Stimulated activated CD8-positive, alpha-beta memory T cell treated with anti-CD3 and anti-CD28 coated beads, Interleukin-4, amount 100 ng/mL, for 48 hours (primary cell): ENCODE data around the gene SKAP1.
"Not testable (repeated sequence)": the region's sequence is repeated elsewhere in the genome, so short reads cannot be mapped to it uniquely, and the experiment has no call there.

Experiments used
- DNase-seq: peaks from one replicate; pipeline ENCODE4 v3.0.0-alpha.2; 2020

Gene SKAP1

DNA sequence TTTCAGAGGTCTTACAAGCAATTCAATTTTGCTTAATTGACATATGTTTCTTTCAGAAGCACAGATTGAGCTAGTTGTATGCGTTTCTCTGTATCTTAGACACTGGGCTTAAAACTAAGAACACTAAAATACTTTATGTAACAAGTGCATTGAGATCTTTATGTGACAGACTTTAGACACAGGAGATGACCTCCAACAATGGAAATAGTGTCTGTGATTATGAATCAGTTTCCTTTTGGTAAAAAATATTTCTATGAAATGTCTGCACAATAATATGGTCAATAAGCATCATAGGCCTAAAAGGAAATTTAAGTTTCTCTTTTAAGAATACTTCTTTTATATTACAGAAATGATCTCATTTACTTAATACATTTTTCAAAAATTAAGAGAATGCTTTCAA, 153.2 kb downstream of the SKAP1 start:
- no peak for DNase-seq

GRCh38 chr17:48270899-48271298, 159.1 kb downstream of the SKAP1 start:
- no peak for DNase-seq

DNA sequence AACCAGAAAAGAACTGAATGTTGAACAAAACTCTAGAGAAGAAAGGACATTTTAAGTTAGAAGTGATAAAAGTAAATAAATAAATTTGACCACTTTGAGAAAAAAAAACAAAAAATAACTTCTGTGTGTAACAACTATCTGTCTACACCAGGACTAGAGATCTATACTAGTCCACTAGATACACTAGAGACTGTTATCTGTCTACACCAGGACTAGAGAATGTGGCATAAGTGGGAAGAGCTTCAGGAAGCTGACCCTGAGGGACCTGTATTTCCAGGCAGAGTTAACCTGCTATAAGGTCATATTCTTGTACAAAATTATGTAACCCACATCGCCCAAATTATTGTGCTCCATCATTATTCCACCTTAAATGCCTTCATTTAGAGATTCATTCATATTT, 160.8 kb downstream of the SKAP1 start:
- DNase-seq: no peak

DNA sequence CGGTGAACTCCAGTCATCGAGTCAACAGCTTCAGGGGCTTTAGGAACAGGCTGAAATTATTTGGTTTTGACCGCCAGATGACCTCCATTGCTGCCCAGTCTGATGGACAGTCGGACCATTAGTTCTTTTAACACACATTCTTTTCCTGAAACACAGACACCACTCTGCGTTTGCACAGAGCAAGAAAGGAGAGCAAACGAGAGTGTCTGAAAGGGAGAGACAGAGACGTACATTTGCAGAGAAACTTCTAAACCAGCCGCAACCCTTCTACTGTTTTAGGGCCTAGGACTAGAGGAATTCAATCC, 166.3 kb downstream of the SKAP1 start:
- no peak for DNase-seq

DNA sequence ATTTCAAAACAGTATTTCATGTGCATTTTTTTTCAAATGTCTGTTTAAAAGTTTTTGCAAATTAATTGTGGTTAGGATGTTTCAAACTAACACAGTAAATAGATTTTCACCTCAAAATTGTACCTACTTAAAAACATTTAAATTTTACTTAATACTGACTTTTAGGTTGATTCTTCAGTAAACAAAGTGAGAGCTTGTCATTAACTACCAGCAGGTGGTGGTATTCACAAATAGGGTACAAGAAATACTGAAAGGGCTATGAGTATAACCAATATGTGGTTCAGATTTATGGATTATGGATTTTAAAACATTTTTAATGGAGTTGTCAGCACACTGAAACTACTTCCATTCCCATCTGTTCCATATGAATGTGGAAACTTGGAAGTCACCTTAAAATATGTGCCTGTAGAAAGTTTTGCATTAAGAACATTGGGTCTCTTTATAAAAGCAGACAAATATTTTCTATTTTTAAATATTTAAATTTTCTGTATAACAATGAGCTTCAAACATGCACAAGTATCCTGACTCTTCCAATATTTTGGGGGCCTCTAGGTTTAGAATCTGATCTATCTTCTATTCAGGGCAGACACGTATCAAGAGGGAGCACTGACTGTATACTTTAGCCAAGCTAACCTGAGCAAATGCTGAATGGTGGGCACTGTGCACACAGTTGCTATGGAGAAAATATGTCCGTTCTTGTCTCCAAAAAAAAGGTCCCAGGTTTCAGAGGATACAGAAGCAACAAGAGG, 166.9 kb downstream of the SKAP1 start:
- DNase-seq: no peak

DNA sequence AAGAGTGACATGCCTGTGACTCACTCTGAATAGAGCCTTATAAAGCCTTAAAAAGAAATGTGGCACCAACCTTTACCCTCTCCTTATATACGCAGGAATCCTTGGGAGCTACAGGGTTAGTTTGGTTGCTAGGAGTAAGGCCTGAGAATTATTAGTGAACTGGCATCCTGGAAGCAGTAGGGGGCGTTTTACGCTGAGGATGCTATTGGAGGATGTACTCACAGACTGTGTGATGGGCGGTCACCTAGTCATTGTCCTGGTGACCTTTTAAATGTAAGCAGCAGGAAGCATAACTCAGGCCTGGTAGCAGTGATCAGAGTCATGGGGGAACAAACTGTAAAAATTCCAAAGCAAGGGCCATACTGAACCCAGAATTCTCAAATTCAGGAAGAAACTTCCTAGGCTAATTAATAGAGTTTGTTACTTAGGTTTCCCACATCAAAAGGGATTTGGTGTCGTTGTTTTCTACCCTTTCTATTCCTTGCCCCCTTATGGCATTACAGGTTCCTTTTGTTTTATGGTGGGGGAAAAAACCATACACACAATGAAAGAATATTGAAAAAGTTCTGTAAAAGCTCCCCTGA, 168.6 kb downstream of the SKAP1 start:
- DNase-seq: no peak

DNA sequence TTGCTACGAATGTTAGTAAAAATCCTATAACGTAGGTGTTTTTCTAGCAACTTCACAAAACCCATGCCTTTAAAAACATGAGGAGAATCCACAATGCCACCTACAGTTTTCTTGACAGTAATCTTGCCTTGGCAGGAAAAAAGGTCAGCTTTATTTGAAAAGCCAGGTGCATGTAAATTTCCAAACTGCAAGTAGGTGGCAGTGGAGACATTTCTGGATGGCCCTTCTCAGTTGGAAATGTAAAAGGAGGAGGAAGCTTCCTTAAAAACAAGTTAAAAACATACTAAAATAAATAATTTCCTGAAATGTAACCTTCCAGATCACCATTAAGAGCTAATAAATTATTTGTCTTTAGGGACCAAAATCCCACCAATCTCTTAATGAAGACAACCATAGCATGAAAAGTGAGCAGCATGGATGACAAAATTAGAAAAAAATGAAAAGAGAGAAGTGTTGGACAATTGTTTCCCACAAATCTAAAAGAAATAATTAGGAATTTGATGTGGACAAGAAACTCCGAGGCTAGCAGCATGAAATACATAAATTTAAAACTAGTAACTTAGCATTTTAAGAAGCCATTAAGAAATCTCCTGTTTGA, 170.2 kb downstream of the SKAP1 start:
- DNase-seq: no peak

DNA sequence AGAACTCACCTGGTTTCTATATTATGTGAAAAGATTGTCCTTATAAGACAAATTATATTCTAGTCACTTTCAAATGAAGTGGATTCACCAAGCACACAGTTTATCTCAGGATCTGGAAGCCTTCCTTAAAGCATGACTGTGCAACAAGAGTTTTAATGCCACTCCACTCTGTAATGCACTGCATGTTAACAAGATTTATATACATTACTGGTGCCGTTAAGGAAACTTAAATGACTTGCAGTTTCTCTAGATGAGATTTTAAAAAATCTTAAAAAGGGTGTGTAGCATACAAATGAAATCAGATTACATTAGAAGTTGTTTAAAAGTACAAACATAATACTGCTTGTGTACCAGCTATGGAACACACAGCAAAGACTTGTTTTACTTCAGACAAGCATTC, 171.7 kb downstream of the SKAP1 start:
- DNase-seq: no peak

DNA sequence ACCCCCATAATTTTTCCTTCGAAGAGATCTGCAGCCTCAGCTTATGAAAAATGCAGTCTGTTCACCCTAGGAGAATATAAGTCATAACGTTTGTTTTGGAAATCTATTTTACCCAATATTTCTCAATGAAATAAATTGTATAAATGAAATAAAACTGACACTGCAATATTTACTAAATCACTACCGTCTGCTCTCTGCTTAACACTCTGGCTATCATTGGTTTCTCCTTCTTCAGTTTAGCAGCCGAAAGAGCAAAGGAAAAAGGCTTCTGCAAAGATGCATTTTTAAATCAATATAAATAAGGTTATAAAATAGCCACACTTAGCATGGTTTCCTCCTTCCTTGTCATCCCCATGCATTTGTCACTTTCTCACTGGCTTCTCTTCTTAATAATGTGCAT, 174.3 kb downstream of the SKAP1 start:
- DNase-seq: no peak

DNA sequence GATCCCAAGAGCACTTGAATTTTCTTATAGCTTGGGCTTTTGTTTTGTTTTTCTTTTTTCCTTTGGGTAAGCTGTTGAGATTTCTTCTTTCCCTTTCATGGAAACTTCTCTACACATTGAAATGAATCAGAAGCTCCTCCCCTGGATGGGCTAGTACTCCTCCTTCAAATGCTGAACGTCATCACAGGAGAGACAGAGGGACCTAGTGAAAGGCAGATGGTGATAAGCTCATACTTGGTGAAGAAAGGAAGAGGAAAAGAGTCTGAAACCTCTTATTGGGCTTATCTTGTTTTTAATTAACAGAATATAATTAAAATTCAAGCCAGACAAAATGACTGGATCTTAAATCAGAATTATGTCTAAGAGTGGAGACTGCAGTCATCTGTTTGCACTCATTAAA, 175.1 kb downstream of the SKAP1 start:
- DNase-seq: no peak

DNA sequence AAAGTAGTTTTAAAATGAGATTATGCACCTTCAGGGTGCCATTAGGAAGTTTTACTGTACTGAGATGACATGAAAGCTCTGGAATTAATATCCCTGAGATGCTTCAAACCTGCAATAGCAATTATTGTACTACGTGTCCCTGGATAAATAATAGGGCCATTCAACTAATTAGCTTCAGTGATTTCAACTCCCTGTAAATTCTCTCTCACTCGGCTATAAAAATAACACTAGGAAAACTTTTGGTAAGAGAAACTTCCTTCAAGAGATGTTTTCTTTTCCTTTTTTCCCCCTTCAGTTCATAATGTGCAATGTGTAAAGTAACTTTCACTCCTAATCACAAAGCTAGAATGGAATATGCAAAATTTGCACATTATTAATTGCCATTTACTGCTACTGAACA, 176.0 kb downstream of the SKAP1 start:
- DNase-seq: no peak

- no peak for DNase-seq
These were observed 178.1 kb downstream of the SKAP1 start for GRCh38 chr17:48251950-48252349.

- no peak for DNase-seq
These were observed 179.1 kb downstream of the SKAP1 start for GRCh38 chr17:48250949-48251348.

GRCh38 chr17:48250059-48250458, 180.0 kb downstream of the SKAP1 start:
- not testable (repeated sequence) for DNase-seq

DNA sequence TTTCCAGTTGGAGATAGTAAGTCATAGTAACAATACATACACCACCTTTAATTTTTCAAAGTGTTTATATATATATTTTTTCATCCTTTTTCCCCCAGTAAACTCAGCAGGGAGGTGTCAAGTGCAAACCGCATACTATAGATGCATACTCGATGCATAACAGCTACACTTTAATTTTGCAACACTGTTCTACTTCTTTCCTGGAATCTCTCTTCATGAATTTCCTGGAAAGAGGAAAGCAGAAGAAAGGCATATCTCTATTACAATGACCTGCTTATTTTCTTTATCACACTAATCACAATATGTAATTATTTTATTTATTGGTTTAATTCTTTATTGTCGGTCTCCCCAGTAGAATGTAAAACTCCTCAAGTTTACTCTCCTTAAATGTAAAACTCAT, 182.4 kb downstream of the SKAP1 start:
- no peak for DNase-seq

- no peak for DNase-seq
These were observed 183.0 kb downstream of the SKAP1 start for GRCh38 chr17:48247038-48247437.

- no peak for DNase-seq
These were observed 183.4 kb downstream of the SKAP1 start for GRCh38 chr17:48246612-48247011.

DNA sequence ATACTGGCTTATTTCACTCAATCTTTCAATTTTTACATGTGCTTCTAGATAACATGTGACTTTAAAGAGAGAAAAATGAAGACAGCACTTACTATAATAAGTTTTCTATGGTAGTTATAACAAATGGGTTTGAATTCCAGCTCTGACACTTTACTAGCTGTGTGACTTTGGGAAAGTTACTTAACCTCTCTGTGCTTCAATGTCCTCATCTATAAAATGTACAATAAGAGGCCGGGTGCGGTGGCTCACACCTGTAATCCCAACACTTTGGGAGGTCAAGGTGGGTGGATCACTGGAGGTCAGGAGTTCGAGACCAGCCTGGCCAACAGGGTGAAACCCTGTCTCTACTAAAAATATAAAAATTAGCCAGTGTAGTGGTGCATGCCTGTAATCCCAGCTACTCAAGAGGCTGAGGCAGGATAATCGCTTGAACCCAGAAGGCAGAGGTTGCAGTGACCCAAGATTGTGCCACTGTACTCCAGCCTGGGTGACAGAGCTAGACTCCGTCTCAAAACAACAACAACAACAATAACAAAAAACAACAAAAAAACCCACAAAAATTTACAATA, 184.5 kb downstream of the SKAP1 start:
- DNase-seq: not testable (repeated sequence)

- DNase-seq: no peak
These were observed 185.2 kb downstream of the SKAP1 start for GRCh38 chr17:48244814-48245213.

- DNase-seq: no peak
These were observed 185.8 kb downstream of the SKAP1 start for GRCh38 chr17:48244121-48244711.

- DNase-seq: no peak
These were observed 188.1 kb downstream of the SKAP1 start for GRCh38 chr17:48241770-48242497.

GRCh38 chr17:48241131-48241591, 188.9 kb downstream of the SKAP1 start:
- DNase-seq: peak; percentile 37

- no peak for DNase-seq
These were observed 189.4 kb downstream of the SKAP1 start for GRCh38 chr17:48240562-48241130.
